Measurements from ENCODE around the gene TSEN34.
A peak's percentile ranks its signal among the peaks of the same experiment; 100 is the strongest.

Gene TSEN34

GRCh38 chr19:54191011-54191810, at the start of gene TSEN34:
Gene TSEN34, plus strand, starts transcription at chr19:54191308. Its CDS starts 57 bp downstream, at chr19:54191365.
- no peak for DNase-seq

DNA sequence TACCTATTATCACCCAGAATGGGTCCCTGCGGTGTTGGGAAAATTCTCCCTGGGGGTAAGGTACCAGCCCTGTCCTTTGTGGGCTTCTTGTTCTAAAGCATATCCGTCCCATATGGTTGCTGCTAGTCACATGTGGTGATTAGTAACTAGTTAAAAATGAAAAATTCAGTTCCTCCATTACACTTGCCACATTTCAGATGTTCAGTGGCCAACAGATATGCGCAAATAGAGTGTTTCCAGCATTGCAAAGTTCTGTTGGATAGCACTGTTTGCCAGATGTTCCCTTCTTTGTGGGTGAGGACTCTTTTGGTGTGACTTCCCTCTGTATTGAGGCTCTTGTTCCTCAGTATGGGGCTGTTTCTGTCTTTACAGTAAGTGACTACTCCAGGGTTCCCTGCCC, 49.8 kb upstream of the TSEN34 start:
- DNase-seq = no peak

DNA sequence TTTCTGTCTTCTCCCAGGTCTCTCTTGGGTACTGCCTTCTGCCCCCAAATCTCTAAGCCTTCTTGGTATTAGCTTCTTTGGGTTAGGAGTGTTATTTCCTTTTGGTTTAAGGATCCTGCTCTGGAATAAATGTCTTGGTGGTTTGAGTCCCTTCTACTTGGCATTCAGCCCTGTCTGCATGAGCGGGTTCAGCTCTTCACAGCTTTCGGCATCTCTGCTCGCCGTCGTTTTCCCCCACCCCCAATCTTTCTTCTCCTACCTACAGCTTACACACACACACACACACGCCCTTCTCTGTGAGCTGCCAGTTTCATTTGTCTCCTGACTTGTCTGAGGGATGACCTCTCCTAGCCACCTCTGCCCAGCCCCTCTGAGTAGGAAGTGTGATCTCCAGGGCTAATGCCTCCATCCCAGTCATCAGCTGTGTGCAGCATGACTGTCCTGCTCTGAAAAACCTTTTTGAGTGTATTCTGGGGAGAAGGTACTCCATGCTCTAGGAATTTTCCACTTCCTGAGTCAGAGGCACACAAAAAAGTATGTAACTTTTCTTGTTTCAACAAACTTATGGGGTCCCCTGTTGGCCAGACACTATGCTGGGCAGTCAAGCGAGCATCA, 48.8 kb upstream of the TSEN34 start:
- no peak for DNase-seq

GRCh38 chr19:54145541-54146158, 45.5 kb upstream of the TSEN34 start:
- no peak for DNase-seq

GRCh38 chr19:54147676-54148075, 43.4 kb upstream of the TSEN34 start:
- DNase-seq = no peak

DNA sequence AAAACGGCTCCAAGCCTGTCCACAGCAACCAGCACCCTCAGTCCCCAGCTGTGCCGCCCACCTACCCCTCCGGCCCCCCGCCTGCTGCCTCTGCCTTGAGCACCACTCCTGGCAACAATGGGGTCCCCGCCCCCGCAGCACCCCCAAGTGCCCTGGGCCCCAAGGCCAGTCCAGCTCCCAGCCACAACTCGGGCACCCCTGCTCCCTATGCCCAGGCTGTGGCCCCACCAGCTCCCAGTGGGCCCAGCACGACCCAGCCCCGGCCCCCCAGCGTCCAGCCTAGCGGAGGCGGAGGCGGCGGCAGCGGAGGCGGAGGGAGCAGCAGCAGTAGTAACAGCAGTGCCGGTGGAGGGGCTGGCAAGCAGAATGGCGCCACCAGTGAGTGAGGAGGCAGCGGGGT, 43.0 kb upstream of the TSEN34 start:
- no peak for DNase-seq

DNA sequence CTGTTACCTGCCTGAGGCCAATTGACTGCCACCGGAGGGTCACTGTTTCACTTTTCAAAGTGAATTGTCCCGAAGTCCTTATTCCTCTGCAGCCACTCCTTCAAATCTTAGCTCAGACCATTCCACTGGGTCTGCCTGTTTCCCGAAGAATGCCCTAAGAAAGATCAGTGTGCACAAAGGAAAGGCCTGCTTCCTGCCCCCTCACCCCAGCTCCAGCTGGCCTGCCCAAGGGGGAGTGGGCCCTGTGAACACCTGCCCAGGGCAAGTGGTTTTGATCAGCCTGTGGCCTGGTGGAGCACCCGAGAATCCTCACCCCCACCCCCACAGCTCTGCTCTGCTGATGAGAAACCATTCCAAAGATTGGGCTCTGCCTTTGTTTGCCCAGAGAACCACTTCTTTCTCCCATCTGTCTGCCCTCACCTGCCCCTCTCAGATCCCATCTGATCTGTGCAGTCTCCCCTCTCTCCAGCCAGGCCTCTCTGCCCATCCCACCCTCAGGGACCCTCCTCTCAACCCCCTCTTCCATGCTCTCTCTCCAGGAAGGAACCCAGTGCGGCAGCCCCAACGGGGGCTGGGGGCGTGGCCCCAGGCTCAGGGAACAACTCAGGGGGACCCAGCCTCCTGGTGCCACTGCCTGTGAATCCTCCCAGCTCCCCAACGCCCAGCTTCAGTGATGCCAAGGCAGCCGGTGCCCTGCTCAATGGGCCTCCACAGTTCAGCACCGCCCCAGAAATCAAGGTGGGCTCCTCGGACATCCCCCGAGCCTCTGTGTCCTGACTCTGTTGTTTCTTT, 41.9 kb upstream of the TSEN34 start:
- no peak for DNase-seq

GRCh38 chr19:54151362-54152035, 39.6 kb upstream of the TSEN34 start:
- DNase-seq = no peak

GRCh38 chr19:54152267-54152666, 38.8 kb upstream of the TSEN34 start:
- DNase-seq = no peak

DNA sequence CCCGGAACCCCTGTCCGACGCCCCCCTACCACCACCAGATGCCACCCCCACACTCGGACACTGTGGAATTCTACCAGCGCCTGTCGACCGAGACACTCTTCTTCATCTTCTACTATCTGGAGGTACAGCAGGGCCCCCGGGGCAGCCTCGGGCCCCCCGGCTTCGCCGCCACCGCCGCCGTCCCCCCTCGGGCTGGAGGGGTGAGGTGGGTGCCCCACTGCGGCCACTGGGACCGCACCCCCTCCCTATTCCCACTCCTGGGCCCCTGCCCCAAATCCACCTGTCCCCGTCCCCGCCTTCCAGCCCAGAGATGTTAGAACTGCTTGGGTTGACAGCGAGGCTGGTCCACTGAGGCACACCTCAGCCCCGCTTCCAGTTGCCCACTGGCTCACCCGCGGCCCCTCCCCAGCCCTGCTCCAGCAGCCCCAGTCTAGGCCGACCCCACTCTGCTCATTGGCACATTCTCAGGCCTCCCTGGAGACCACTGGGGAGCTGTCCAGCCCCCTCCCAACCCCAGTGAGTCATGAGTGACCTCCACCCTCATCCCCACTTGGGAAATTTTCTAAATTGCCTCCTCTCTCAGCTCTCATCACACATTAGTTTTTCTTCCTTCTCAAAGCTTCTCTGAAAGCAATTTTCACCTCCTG, 38.1 kb upstream of the TSEN34 start:
- no peak for DNase-seq

DNA sequence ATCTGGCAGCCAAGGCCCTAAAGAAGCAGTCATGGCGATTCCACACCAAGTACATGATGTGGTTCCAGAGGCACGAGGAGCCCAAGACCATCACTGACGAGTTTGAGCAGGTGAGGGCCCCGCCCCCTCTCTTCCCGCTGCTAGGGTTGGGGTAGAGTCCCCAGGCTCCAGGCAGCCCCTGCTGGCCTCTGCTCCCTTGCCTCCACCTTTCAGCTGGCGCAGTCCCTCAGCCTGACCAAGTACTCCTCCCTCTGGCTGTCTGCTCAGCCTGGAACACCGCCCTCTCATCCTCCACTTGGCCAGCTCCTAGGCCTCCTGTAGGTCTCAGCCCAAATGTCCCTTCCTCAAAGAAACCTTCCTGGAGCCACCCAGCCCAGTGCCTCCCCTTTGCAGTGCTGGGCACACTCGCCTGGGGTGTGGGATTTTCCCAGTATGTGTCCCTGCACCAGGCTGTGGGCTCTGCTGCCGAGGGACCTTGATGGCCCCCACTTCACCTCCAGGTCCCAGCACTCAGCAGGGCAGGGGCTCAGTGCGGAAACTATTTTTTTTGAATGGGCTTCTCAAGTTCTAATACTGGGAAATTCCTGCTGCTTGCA, 37.3 kb upstream of the TSEN34 start:
- no peak for DNase-seq

DNA sequence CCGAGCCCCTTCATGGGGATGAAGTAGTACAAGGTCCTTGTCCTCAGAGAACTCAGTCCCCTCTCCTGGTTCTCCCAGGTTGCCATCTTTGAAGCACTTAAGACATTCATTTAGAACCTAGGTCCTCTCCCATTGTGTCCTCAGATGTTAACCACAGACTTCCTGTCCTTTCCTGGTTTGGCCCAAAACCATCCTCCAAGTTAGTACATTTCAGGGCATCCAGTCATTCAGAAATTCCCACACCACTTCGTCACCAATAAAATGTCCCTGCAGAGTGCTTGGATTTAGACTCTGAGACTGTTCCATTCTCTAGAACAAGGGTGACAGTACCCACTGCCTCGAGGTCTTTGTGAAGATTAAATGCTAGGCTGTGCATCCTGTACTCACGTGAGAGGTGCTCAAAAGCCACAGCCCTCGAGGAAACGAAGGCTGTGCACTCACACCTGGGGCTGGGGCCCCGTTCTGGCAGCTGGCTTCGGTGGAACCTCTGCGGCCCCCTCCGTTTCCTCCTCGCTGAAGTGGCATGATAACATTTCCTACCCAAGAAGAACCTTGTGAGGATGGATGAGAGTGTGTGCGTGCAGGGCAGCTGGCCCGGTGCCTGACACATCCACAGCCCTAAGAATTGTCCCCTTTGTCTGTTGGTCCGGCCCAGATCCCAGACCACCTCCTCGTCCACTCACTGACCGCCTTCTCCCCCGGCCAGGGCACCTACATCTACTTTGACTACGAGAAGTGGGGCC, 36.3 kb upstream of the TSEN34 start:
- DNase-seq = no peak

DNA sequence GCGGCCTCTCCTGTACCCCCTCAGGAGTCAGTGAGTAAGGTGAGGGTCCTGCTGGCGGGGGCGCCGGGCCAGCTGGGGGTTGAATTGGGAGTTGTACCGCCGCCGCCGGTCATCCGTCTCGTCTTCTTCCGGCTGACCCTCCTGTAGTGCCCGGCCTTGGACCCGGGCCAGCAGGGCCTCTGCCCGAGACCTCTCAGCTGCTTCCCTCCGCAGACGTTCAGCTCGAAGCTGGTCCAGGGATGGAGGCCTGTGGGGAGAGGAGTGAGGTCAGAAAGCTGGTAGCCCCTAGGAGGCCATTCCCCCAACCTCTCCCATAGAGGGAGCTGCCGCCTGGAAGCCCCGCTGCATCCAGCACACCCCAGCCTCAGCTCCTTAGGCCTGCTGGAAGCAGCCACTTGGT, 35.4 kb upstream of the TSEN34 start:
- DNase-seq = no peak

- no peak for DNase-seq
Observed at GRCh38 chr19:54156490-54156889, 34.6 kb upstream of the TSEN34 start.

DNA sequence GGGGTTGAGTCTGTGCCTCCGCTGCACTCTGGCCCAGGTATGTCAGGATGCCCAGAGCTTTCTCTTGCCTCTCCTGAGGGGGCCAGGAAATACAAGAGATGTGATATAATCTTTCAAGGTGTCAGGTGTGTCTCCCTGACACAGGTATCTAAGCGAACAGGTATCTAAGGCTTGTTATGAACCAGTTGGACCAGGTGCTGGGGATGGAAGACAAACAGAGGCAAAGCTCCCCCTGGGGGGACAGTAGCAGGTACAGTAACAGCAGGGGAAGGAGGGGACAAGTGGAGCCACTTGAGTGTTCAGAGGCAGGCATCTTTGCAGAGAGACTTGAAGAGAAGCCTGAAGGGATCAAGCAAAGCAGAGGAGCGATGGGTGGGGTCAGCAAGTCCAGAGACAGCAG, 34.2 kb upstream of the TSEN34 start:
- DNase-seq = no peak

GRCh38 chr19:54158812-54159351, 32.2 kb upstream of the TSEN34 start:
- DNase-seq = no peak

DNA sequence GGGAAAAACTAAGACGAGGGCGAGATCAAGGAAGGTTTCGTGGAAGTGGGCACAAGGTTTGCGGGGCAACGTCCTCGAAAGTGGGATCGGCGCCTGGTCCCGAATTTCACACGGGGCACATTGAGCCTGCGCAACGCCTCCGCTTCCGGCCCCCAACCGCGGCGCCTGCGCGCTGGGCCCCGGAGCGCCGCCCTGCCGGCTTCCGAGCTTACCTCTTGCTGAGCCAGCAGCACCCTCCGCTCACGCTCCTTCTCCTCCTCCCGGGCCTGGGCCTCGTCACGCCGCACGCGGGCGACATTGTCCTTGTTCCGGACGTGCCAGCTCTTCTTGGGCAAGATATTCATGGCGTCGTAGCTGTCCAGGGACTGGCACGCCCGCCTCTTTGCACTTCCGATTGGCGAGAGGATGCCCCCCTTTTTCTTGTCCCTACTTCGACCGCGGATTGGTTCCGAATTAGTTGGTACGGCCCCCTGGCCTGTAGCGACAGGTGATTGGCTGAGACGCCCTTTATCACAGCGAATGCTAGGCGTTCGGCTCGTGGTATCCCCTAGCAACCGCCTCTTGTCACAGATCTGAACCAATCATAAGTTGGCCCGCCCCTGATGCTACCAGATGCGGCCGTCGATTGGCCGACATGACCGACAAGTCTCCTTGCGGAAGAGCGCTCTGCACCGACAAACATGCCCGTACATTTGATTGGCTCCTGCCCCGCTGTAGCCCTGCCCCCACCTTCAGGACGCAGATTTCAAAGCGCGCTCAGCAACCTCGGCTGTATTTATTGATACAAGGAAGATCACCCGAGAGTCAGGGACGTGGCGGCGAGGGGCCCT, 31.5 kb upstream of the TSEN34 start, which contains the start of gene LENG1:
TSS of gene LENG1 (minus strand) at position 370 of the 830 bp plus-strand sequence. CDS start at position 344, 26 bp downstream.
- DNase-seq = peak; percentile 100

DNA sequence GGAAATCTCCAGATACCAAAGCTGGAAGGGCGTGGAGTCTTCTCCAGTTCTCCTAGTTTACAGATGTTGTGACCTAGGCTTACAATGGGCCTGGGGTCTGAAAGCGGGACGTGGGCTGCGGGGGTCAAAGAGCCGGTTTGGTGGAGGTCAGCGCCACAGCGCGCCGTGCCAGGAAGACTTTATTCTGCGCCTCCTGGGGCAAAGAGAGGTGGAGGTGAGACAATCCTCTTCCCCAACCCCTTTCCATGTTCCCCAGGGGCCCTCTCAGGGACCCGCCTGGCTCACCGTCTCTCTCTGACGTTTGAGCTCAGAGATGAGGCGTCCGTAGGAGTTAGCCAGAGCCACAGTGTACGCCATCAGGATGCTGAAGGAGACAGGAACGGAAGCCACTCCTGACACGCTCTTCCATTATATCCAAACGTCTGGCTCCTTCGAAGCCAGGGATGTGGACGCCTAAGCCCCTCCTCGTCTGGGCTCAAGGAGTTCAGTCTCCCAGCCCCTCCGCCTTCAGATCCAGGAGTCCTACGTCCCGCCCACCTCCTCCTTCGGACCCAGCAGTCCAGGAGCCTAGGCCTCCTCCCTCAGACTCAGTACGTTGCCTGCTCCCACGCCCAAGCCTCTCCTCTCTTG, 30.8 kb upstream of the TSEN34 start:
- DNase-seq = peak; percentile 49

DNA sequence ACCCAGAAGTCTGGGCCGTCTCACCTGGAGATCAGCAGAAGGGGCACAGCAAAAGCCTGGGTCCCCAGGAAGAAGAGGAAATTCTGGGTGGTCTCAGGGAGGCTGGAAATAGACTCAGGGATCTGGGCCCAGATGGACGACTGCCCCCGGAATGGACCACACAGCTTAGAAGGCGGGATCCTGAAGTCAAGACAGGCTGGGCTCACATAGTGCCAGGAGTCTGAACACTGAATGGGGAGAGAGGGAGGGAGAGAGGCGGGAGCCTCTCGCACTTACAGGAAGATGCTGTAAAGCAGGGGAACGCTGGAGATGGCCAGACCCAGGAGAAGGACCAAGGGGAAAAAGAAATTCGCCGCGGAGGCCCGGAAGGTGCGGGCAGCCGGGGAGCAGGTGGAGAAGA, 30.3 kb upstream of the TSEN34 start:
- DNase-seq = no peak

Measured in right hindlimb (tissue), 1 donor.